Measurements from ENCODE around the gene MIER2.

The MIER2 gene

GRCh38 chr19:318509-318774 lies 26.2 kb downstream of the MIER2 start:
- Histone ChIP-seq H3K4me1 (ENCODE audit: control insufficient read depth, low read length) (no peaks in the 10 kb centered on the region), H3K4me2 (ENCODE audit: low read length) (no peak overlapping the region), H3K9me2 (replicated peaks; ENCODE audit: control insufficient read depth, low read length) (no peaks in the 10 kb centered on the region), H3K9me3 (ENCODE audit: control insufficient read depth, insufficient read depth, low read length) (no peaks in the 10 kb centered on the region), H3K36me3 (ENCODE audit: control insufficient read depth, low read length) (peaks cover 31% of the 10 kb centered on the region), H3K27me3 (ENCODE audit: control insufficient read depth, low read length) (no peaks in the 10 kb centered on the region), H3K79me2 (ENCODE audit: control insufficient read depth, low read length) (peaks cover 20% of the 10 kb centered on the region), H3K4me3 (ENCODE audit: low read length) (no peak overlapping the region), H4K20me1 (ENCODE audit: control insufficient read depth, insufficient read depth, low read depth, low read length) (no peaks in the 10 kb centered on the region), H3F3A (ENCODE audit: control insufficient read depth, insufficient read depth) (no peaks in the 10 kb centered on the region), H3K27ac (ENCODE audit: low read depth, low read length) (no peak overlapping the region)
- TF ChIP-seq EZH2phosphoT487 (IDR thresholded peaks at IDR 0.05; ENCODE audit: borderline replicate concordance, low read length), result no peak
- TF ChIP-seq, protein P1, sequence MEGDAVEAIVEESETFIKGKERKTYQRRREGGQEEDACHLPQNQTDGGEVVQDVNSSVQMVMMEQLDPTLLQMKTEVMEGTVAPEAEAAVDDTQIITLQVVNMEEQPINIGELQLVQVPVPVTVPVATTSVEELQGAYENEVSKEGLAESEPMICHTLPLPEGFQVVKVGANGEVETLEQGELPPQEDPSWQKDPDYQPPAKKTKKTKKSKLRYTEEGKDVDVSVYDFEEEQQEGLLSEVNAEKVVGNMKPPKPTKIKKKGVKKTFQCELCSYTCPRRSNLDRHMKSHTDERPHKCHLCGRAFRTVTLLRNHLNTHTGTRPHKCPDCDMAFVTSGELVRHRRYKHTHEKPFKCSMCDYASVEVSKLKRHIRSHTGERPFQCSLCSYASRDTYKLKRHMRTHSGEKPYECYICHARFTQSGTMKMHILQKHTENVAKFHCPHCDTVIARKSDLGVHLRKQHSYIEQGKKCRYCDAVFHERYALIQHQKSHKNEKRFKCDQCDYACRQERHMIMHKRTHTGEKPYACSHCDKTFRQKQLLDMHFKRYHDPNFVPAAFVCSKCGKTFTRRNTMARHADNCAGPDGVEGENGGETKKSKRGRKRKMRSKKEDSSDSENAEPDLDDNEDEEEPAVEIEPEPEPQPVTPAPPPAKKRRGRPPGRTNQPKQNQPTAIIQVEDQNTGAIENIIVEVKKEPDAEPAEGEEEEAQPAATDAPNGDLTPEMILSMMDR (IDR thresholded peaks at IDR 0.05; ENCODE audit: low read depth, low read length, poor library complexity, severe bottlenecking), result no peak

- no peaks in the 10 kb centered on the region for H3K4me1 ChIP-seq (ENCODE audit: control insufficient read depth, low read length)
- no peaks in the 10 kb centered on the region for H3K9me3 ChIP-seq (ENCODE audit: control insufficient read depth, insufficient read depth, low read length)
- no peak overlapping the region for H3K4me3 ChIP-seq (ENCODE audit: low read length)
- no peak overlapping the region for H3K4me2 ChIP-seq (ENCODE audit: low read length)
- peaks cover 26% of the 10 kb centered on the region for H3K36me3 ChIP-seq (ENCODE audit: control insufficient read depth, low read length)
- H3K9me2 ChIP-seq (replicated peaks; ENCODE audit: control insufficient read depth, low read length), result no peaks in the 10 kb centered on the region
- H3F3A ChIP-seq (ENCODE audit: control insufficient read depth, insufficient read depth), result no peaks in the 10 kb centered on the region
- no peak overlapping the region for H3K27ac ChIP-seq (ENCODE audit: low read depth, low read length)
- peaks cover 20% of the 10 kb centered on the region for H3K79me2 ChIP-seq (ENCODE audit: control insufficient read depth, low read length)
- H3K27me3 ChIP-seq (ENCODE audit: control insufficient read depth, low read length), result no peaks in the 10 kb centered on the region
- H4K20me1 ChIP-seq (ENCODE audit: control insufficient read depth, insufficient read depth, low read depth, low read length), result no peaks in the 10 kb centered on the region
- TF ChIP-seq, protein P1 (IDR thresholded peaks at IDR 0.05; ENCODE audit: low read depth, low read length, poor library complexity, severe bottlenecking), result no peak
- no peak for TF ChIP-seq EZH2phosphoT487 (IDR thresholded peaks at IDR 0.05; ENCODE audit: borderline replicate concordance, low read length)
Observed at GRCh38 chr19:317710-318508, 26.7 kb downstream of the MIER2 start.

DNA sequence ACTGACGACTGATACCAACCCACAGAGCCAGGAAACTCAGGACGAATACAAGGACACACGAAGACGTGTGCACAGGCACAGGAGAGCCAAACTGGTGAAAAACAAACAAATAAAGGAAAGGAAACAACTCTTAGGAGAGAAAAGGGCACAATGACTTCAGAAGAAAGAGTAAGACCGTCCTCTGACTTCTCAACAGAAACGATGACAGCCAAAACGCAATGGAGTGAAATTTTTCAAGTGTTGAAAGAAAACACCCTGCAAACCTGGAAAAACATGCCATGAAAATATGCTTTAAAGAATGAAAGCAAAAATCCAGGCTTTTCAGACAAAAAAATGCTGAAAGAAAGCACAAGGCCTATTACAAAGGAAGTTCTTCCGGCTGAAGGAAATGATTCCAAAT lies 28.8 kb downstream of the MIER2 start:
- Histone ChIP-seq H4K20me1 (ENCODE audit: control insufficient read depth, insufficient read depth, low read depth, low read length) (no peaks in the 10 kb centered on the region), H3K4me3 (ENCODE audit: low read length) (no peak overlapping the region), H3K27me3 (ENCODE audit: control insufficient read depth, low read length) (no peaks in the 10 kb centered on the region), H3K4me1 (ENCODE audit: control insufficient read depth, low read length) (no peaks in the 10 kb centered on the region), H3K9me3 (ENCODE audit: control insufficient read depth, insufficient read depth, low read length) (no peaks in the 10 kb centered on the region), H3K4me2 (ENCODE audit: low read length) (no peak overlapping the region), H3K36me3 (ENCODE audit: control insufficient read depth, low read length) (peaks cover 25% of the 10 kb centered on the region), H3F3A (ENCODE audit: control insufficient read depth, insufficient read depth) (no peaks in the 10 kb centered on the region), H3K27ac (ENCODE audit: low read depth, low read length) (no peak overlapping the region), H3K79me2 (ENCODE audit: control insufficient read depth, low read length) (peaks cover 18% of the 10 kb centered on the region), H3K9me2 (replicated peaks; ENCODE audit: control insufficient read depth, low read length) (no peaks in the 10 kb centered on the region)
- no peak for TF ChIP-seq EZH2phosphoT487 (IDR thresholded peaks at IDR 0.05; ENCODE audit: borderline replicate concordance, low read length)
- TF ChIP-seq, protein P1 (IDR thresholded peaks at IDR 0.05; ENCODE audit: low read depth, low read length, poor library complexity, severe bottlenecking), result no peak
